HG03066 (cell line): ENCODE data around the gene GATA6.

Source experiments
- ATAC-seq: cut with Tn5 transposase; IDR thresholded peaks from one replicate; pipeline ENCODE4 v1.9.1; 2021; ENCODE audit warnings: low read depth; ENCODE audit not compliant: unreplicated experiment

Gene GATA6

DNA sequence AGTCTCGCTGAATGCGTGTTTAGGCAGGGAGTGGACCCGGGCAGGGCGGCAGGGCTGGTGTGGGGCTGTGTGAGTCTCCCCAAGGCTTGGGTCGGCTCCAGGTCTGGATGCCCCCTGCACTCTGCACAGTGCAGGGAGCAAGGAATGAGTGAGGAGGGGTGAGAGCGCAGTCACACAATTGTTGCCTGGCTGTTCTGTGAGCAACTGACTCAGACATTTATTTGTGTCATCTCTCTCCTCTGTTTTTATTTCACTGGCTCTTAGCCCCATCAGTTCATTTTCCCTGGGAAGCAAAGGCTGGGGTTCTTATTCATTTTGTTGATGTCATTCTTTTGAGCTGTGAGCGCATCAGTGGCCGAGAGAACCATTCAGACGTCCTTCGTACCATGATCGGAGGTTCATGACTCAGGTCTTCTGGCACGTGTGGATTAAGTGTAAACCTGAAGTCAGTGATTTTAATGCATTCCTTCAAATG lies 61.1 kb downstream of the GATA6 start:
- no peak for ATAC-seq

DNA sequence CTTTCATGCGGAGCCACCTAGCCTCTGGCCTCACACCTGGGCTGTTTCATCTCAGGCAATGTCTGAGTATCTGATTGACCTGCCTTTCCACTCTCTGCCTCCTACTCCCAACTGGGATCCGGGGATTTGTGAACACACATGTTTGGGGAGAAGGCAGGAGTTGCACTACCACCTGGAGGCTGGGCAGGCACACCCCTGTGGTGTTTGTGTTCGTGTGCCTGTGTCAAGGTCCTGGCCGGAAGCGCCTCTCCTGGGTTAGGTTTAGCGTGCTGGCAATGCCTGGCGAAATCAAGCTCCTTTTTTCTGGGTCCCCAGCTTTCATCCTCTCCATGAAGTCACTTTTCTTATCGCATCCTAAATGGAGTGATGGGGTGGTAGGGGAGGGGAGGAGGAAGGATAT lies 63.9 kb downstream of the GATA6 start:
- no peak for ATAC-seq

- ATAC-seq: no peak
Measured at GRCh38 chr18:22238036-22238435, 68.6 kb downstream of the GATA6 start.

- ATAC-seq: no peak
Measured at GRCh38 chr18:22238681-22239080, 69.3 kb downstream of the GATA6 start.

GRCh38 chr18:22241921-22242361 lies 72.6 kb downstream of the GATA6 start:
- ATAC-seq: no peak

- ATAC-seq: no peak
Measured at GRCh38 chr18:22243513-22243912, 74.1 kb downstream of the GATA6 start.

GRCh38 chr18:22250026-22250425 lies 80.6 kb downstream of the GATA6 start:
- no peak for ATAC-seq

GRCh38 chr18:22250591-22250996 lies 81.2 kb downstream of the GATA6 start:
- ATAC-seq: no peak
